GM21367 (cell line): ENCODE data around the gene PFAS.
"Not testable (repeated sequence)": the region's sequence is repeated elsewhere in the genome, so short reads cannot be mapped to it uniquely, and the experiment has no call there.

Experiments
- ATAC-seq: cut with Tn5 transposase; IDR thresholded peaks from one replicate; pipeline ENCODE4 v1.9.1; 2021; ENCODE audit not compliant: unreplicated experiment

Gene PFAS

GRCh38 chr17:8226536-8227237 is 22.4 kb upstream of the PFAS start:
- ATAC-seq = no peak

GRCh38 chr17:8227238-8227581 is 21.9 kb upstream of the PFAS start:
- no peak for ATAC-seq

DNA sequence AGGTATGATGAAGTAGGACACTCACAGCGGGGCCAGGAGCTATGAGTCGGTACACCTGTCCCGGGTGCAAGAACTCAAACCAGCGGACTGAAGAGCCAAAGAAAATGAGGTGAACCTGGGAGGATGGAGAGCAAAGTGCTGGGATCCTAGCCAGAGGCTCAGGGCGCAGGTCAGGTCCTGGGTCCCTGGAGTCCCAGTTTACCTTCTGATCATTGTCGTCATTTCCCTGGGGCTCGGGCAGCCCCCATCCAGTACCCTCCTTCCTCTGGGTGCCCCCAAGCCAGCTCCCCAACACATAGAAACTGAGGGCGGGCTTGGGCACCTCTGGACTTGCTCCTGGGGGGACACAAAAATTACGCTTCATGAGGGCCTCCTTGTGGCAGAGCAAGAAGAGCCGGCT is 17.4 kb upstream of the PFAS start:
- ATAC-seq = no peak

GRCh38 chr17:8234361-8235270 is 14.5 kb upstream of the PFAS start:
- no peak for ATAC-seq

- no peak for ATAC-seq
Measured at GRCh38 chr17:8235676-8236075, 13.4 kb upstream of the PFAS start.

DNA sequence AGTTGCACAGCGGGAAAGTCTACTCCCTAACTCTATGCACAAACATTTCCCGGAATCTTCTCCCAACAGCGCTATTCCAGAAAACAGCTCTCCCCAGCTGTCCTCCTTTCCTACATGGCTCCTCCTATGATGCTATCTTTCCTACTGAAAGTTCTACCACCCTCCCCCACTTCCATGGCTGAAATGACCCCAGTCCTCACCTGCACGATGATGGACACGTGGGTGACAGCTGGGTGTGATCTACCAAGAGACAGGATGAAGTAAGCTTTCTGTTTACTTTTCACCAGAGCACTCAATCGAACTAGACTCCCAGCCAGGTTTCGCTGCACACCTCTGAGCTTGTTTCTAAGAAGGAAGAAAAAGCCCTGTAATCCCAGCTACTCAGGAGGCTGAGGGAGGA is 11.9 kb upstream of the PFAS start:
- ATAC-seq = no peak

DNA sequence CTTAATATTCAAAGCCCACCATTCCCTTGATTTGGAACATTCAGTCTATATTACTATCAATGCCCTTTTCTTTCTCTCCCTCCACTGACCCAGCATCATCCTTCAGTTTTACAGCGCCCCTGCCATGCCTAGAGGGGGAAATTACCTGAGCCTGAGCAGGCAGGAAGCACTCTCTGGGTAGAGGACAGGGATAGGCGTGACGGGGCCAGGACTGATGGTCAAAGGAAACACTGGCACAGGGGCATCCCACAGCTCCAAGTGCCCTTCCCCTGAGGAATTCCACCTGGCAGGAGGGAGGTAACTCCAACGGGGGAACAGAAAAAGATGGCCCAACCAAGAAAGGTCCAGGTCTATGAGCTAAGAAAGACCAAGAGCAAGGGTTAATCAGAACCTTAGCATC is 11.2 kb upstream of the PFAS start:
- no peak for ATAC-seq

DNA sequence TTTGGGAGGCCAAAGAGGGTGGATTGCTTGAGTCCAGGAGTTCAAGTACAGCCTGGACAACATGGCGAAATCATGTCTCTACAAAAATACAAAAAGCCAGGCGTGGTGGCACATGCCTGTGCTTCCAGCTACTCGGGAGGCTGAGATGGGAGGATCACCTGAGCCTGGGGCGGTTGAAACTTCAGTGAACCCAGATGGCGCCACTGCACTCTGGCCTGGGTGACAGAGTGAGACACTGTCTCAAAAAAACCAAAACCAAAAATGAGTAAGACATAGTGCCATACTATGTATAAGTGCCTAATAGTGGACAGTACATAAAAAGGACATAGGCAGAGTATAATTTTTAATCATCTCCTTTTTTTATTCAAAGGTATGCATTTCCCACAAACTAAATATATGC is 5.3 kb upstream of the PFAS start:
- ATAC-seq = no peak

- no peak for ATAC-seq
Measured at GRCh38 chr17:8244768-8245167, 4.3 kb upstream of the PFAS start.

DNA sequence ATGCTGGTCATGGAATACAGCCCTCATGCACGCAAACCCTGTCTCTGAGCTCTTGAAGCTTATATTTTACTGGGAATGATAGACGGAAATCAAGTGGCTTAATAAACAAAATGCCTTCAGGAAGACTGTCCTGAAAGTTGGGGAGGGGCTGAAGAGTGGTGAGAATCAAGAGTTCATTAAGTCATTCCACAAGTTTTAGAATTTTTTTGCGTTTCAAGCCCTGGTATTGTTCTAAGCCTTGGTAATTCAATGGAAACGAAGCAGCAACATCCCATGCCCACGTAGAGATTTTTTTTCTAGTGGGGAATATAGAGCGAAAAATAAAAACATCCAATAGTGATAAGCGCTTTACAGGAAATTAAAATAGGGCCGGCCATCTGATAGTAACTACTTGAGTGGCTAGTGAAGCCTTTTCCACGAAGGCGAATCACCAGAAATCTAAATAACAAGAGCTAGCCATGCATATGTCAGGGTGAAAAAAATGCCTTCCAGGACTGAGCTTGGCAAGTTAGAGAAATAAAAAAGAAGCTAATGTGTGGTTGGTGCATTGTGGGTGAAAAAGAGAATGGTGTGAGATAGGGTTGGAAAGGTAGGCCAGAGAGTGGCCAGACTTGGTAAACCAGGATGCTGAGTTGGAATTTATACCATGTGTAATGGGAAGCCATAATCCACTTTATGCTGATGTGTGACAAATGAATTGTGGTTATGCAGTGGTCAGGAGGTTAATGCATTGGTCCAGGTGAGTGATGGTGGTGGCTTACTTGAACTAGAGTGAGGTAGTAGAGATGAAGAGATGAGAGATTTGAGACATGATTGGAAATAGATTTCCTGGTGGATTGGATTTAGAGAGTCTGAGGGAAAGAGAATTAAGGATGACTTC is 772 bp downstream of the PFAS start:
- ATAC-seq = no peak

DNA sequence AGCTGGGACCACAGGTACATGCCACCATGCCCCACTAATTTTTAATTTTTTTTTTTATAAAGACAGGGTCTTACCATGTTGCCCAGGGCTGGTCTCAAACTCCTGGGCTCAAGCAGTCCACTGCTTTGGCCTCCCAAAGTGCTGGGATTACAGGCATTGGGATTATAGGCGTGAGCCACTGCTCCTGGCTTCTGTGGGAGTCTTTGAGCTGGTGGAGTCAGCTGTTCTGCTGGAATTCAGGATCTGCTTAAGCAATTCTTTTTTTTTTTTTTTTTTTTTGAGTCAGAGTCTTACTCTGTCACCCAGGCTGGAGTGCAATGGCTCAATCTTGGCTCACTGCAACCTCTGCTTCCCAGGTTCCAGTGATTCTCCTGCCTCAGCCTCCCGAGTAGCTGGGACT is 2.3 kb downstream of the PFAS start:
- ATAC-seq = not testable (repeated sequence)

GRCh38 chr17:8253801-8254200 is 4.7 kb downstream of the PFAS start:
- no peak for ATAC-seq

- no peak for ATAC-seq
Measured at GRCh38 chr17:8254881-8255280, 5.8 kb downstream of the PFAS start.

DNA sequence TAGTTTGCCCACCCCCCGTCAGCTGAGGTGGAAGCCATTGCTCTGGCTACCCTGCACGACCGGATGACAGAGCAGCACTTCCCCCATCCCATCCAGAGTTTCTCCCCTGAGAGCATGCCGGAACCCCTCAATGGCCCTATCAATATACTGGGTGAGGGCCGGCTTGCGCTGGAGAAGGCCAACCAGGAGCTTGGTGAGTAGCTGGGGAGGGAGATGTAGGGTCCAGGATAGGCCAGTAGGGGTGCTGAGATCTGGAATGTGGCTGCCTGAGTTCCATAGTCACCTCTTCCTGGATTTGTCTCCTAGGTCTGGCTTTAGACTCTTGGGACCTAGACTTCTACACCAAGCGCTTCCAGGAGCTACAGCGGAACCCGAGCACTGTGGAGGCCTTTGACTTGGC is 6.4 kb downstream of the PFAS start:
- no peak for ATAC-seq

- ATAC-seq = no peak
Measured at GRCh38 chr17:8256291-8256690, 7.2 kb downstream of the PFAS start.

DNA sequence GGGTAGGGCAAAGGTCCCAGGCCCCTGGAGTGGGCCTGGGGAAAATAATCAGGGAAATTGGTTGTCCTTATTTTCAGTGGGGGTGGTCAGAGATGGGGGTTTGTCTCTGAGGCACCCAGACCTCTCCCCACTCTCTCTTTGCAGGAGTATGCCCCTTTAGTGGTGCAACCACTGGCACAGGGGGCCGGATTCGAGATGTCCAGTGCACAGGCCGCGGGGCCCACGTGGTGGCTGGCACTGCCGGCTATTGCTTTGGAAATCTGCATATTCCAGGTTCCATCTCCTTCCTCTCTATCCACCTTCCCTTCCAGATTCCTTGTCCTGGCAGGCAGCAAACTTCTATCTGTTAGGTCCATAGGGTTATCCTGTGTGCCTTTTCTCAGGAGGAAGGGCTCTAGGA is 7.6 kb downstream of the PFAS start:
- ATAC-seq = no peak

GRCh38 chr17:8257801-8258200 is 8.7 kb downstream of the PFAS start:
- ATAC-seq = no peak

GRCh38 chr17:8264320-8264719 is 15.2 kb downstream of the PFAS start:
- ATAC-seq = no peak

DNA sequence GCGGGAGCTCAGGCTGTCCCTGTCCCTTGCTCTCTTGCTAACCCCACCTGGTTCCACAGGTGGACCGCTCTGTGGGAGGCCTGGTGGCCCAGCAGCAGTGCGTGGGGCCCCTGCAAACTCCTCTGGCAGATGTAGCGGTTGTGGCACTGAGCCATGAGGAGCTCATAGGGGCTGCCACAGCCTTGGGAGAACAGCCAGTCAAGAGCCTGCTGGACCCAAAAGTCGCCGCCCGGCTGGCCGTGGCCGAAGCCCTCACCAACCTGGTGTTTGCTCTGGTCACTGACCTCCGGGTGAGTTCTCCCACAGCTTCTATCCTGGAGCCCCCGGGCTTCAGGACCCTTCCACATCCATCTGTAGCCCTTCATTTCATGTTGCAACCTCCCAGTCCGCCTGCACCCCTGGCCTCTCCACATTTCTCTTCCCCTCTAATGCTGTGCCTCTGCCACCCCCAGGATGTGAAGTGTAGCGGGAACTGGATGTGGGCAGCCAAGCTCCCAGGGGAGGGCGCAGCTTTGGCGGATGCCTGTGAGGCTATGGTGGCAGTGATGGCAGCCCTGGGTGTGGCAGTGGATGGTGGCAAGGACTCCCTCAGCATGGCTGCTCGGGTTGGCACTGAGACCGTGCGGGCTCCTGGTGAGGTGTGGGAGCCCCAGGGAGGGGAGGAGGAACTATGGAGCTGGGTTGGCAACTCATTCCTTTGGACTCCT is 15.9 kb downstream of the PFAS start:
- ATAC-seq = no peak

- ATAC-seq = no peak
Measured at GRCh38 chr17:8266648-8267479, 17.8 kb downstream of the PFAS start.
